ENCODE measurements around the gene MROH9. TPM values are rescaled to one million over a fixed set of nuclear protein-coding genes. Genes with fewer than 3 reads are reported as not detected.

MROH9 gene
- polyA plus RNA-seq, 1 donor (not counting 4 experiments of a cell fraction or from before 2014, with no cell fraction given) = 0.04 TPM

- FAIRE-seq (no peak), DNase-seq (ENCODE audit: low read depth, low spot score) (no peak)
- H3K9me3 ChIP-seq (ENCODE audit: control insufficient read depth, low read depth, low read length) = no peaks in the 10 kb centered on the region
- no peaks in the 10 kb centered on the region for H3K9me1 ChIP-seq (ENCODE audit: control insufficient read depth, extremely low read depth, insufficient read depth, low read length)
- no peaks in the 10 kb centered on the region for H3K27me3 ChIP-seq (ENCODE audit: control insufficient read depth, extremely low read depth, insufficient read depth, low read length)
- TF ChIP-seq EZH2 (IDR thresholded peaks at IDR 0.05; ENCODE audit: low read length) = no peak
- TF ChIP-seq CTCF (optimal IDR thresholded peaks at IDR 0.05 in 1 of 3, IDR thresholded peaks at IDR 0.05 in 1 of 3, conservative IDR thresholded peaks at IDR 0.05 in 1 of 3; ENCODE audit: extremely low read depth in 1 of 3, insufficient read depth in 2 of 3, low read length in 3 of 3) = no peak
- H3K4me2 ChIP-seq (ENCODE audit: control insufficient read depth, extremely low read depth, insufficient read depth, low read depth, low read length) = no peak overlapping the region
- H3K79me2 ChIP-seq (ENCODE audit: control insufficient read depth, insufficient read depth, low read length) = no peaks in the 10 kb centered on the region
- no peak overlapping the region for H2AFZ ChIP-seq (ENCODE audit: control insufficient read depth, low read length)
- no peak overlapping the region for H3K9ac ChIP-seq (ENCODE audit: control insufficient read depth, extremely low read depth, insufficient read depth, low read length)
- no peaks in the 10 kb centered on the region for H3K4me1 ChIP-seq (ENCODE audit: control insufficient read depth, extremely low read depth, insufficient read depth, low read length)
- dilution Hi-C loops (cut with MboI; ENCODE audit: extremely low pct_ligation_motif_present, low sequenced_read_pairs) = no loop called here
- H3K4me3 ChIP-seq (ENCODE audit: control insufficient read depth in 2 of 3, extremely low read depth in 1 of 3, insufficient read depth in 2 of 3, low read depth in 1 of 3, low read length in 3 of 3) = no peak overlapping the region
- H3K27ac ChIP-seq (ENCODE audit: control insufficient read depth, insufficient read depth, low read length) = no peak overlapping the region
- H3K36me3 ChIP-seq (ENCODE audit: control insufficient read depth in 2 of 2, extremely low read depth in 1 of 2, insufficient read depth in 2 of 2, low read length in 2 of 2) = no peaks in the 10 kb centered on the region
- H4K20me1 ChIP-seq (ENCODE audit: control insufficient read depth, extremely low read depth, insufficient read depth, low read length) = no peaks in the 10 kb centered on the region
Observed at GRCh38 chr1:171084870-171085269, 149.5 kb downstream of the MROH9 start.

GRCh38 chr1:171087896-171088295, 152.6 kb downstream of the MROH9 start:
- Histone ChIP-seq H4K20me1 (ENCODE audit: control insufficient read depth, extremely low read depth, insufficient read depth, low read length) (no peaks in the 10 kb centered on the region), H3K36me3 (ENCODE audit: control insufficient read depth in 2 of 2, extremely low read depth in 1 of 2, insufficient read depth in 2 of 2, low read length in 2 of 2) (no peaks in the 10 kb centered on the region), H3K9me3 (ENCODE audit: control insufficient read depth, low read depth, low read length) (no peaks in the 10 kb centered on the region), H3K27me3 (ENCODE audit: control insufficient read depth, extremely low read depth, insufficient read depth, low read length) (no peaks in the 10 kb centered on the region), H3K27ac (ENCODE audit: control insufficient read depth, insufficient read depth, low read length) (no peak overlapping the region), H3K4me2 (ENCODE audit: control insufficient read depth, extremely low read depth, insufficient read depth, low read depth, low read length) (no peak overlapping the region), H3K4me3 (ENCODE audit: control insufficient read depth in 2 of 3, extremely low read depth in 1 of 3, insufficient read depth in 2 of 3, low read depth in 1 of 3, low read length in 3 of 3) (no peak overlapping the region), H3K9me1 (ENCODE audit: control insufficient read depth, extremely low read depth, insufficient read depth, low read length) (no peaks in the 10 kb centered on the region), H2AFZ (ENCODE audit: control insufficient read depth, low read length) (no peak overlapping the region), H3K4me1 (ENCODE audit: control insufficient read depth, extremely low read depth, insufficient read depth, low read length) (no peaks in the 10 kb centered on the region), H3K9ac (ENCODE audit: control insufficient read depth, extremely low read depth, insufficient read depth, low read length) (no peak overlapping the region), H3K79me2 (ENCODE audit: control insufficient read depth, insufficient read depth, low read length) (no peaks in the 10 kb centered on the region)
- TF ChIP-seq CTCF (optimal IDR thresholded peaks at IDR 0.05 in 1 of 3, IDR thresholded peaks at IDR 0.05 in 1 of 3, conservative IDR thresholded peaks at IDR 0.05 in 1 of 3; ENCODE audit: extremely low read depth in 1 of 3, insufficient read depth in 2 of 3, low read length in 3 of 3) (no peak), EZH2 (IDR thresholded peaks at IDR 0.05; ENCODE audit: low read length) (no peak)
- FAIRE-seq (no peak), DNase-seq (ENCODE audit: low read depth, low spot score) (no peak)
- dilution Hi-C loops (cut with MboI; ENCODE audit: extremely low pct_ligation_motif_present, low sequenced_read_pairs) = no loop called here
